Activated T-cell treated with anti-CD3 and anti-CD28 coated beads, Interleukin-2, amount 50 U/mL, for 1 hour (primary cell): Measurements from ENCODE around the gene PPP2R2C.

Experiments used
- DNase-seq: peaks from one replicate; pipeline ENCODE4 v3.0.0-alpha.2; 2020

Gene PPP2R2C

GRCh38 chr4:6393544-6394475 is 78.6 kb downstream of the PPP2R2C start:
- no peak for DNase-seq

DNA sequence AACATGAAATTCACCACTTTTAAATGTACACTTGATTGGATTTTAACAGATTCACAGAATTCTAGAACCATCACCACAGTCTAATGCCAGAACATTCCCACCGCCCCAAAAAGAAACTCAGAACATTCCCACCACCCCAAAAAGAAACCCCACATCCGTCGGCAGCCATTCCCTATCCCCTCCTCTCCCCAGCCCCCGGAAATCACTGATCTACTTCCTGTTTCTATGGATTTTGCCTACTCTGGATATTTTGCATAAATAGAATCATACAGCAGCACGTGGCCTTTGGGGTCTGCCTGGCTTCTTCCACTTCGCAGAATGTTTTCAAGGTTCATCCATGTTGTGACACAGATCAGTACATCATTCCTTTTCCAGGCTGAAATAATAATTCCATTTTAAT is 79.3 kb downstream of the PPP2R2C start:
- DNase-seq: no peak

DNA sequence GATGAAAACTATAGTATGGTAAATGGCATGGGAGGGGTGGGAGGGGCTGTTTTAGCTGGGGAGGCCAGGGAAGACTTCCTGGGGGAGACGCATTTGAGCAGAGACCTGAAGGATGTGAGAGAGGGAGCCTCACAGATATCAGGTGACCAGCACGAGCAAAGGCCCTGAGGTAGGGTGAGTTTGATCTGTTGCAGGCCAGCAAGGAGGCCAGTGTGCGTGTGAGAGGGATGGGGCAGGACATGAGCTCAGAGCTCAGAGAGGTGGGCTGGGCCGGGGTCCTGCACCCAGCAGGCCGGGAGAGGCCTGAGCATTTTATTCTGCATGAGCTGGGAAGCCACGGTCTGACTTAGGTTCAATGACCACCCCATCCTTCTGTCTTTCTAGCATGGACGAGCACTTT is 80.0 kb downstream of the PPP2R2C start:
- DNase-seq: no peak

DNA sequence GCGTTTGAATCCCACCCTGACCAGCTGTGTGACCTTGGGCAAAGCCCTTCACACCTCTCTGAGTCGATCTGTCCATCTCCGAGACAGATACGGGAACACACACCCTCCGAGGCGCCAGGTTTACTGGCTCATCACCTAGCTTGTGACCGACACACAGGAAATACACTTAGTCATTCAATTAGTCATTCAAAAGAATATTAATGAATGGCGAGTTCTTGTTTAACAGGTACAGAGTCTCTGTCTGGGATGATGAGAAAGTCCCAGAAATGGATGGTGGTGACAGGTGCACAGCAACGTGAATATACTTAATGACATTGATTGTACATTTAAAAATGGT is 80.6 kb downstream of the PPP2R2C start:
- no peak for DNase-seq

- no peak for DNase-seq
These were observed 81.1 kb downstream of the PPP2R2C start for GRCh38 chr4:6391186-6391851.

DNA sequence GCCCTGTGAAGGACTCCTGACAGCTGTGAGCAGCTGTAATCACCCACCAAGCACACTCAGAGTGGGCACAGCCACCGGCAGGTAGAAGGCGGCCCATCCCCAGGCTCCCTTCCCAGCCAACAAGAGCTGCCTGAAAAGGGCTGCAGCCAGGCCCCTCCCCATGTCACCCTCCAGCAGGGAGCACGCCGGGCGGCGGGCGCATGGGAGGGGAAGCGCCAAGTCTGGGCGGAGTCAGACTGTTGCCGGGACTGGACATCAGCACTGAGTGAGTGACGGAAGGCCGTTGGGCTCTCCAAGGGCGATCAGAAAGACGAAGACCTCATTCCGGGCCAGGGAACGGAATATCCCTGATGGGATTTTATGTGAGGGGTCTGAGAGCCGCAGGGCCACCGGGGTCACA is 82.1 kb downstream of the PPP2R2C start:
- DNase-seq: no peak

DNA sequence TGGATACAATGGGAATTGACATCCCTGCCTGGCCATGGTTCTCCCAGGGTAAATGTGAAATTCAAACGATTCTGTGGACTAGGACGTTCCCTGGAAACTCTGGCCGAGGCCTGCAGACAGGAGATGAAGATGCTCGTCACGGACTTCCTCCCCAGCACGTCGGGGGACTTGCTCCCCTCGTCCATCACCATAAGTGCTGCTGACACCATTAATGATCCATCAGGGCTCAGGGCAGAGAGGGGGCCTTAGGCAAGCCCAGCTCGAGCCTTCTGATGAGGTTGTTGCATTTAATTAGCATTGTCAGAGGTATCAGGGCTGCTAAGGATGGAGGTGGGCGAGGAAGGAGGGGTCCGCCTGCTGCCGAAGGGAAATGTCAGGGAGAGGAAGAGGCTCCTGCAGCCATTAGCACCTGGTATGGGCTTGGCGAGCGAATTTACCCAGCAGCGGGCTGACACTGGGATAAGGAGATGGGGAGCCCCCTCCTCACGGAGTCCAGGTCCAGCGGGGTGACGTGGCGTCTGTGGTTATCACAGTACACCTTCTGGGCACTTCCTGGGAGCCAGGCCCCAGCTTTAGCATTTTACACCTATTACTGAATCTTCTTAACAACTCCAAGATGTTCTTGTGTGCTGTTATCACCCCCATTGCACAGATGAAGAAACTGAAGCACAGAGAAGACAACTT is 83.1 kb downstream of the PPP2R2C start:
- no peak for DNase-seq

- no peak for DNase-seq
These were observed 83.7 kb downstream of the PPP2R2C start for GRCh38 chr4:6388713-6389112.

DNA sequence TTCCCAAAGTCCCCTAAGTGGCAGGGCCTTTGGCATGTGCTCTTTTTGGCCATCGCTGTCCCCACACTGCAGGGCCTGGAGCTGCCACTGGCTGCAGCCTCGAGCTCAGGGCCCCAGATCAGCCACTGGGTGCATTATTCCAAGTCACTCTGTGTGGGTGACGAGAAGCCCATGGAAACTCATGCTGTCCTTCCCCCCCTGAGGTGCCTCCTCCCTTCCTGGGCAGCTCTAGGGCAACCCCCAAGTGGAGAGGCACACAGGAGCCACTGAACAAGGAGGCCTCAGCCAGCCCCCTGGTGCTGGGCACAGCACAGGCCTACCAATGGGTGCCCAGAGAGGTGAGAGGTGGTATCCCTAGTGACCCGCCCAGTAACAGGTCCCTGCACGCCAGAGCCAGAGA is 84.5 kb downstream of the PPP2R2C start:
- DNase-seq: no peak

DNA sequence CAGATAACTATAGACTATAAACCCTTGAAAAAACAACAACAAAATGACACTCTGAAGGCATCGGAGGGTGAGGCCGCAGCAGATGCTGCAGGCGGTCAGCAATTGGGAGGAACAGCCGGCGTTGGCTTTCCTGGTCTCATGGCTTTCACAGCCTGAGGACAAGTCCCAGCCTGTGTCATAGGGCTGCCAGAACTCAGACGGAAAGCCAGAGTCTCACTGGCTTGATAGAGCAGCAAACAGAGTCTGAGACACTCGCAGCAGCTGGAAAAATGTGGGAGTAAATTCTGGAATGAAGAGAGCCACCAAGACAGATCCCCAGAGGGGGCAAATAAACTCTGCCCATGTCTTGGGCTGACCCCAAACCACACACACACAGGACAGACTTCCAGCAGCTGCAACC is 86.3 kb downstream of the PPP2R2C start:
- DNase-seq: no peak

DNA sequence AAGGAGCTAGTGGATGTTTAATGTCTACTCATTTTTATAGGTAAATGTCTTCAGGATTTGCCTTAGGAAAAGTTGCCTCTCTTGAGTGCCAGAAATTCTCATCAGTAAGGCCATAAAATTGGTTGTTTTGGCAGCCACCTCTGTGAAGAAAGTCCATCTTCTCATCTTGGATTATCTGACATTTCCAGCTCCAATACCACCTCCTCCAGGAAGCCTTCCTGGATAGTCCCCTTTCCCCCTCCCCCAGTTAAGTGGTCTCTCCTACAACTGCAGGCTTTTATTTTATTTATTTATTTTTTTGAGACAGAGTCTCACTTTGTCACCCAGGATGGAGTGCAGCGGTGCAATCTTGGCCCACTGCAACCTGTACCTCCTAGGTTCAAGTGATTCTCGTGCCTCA is 87.1 kb downstream of the PPP2R2C start:
- no peak for DNase-seq

DNA sequence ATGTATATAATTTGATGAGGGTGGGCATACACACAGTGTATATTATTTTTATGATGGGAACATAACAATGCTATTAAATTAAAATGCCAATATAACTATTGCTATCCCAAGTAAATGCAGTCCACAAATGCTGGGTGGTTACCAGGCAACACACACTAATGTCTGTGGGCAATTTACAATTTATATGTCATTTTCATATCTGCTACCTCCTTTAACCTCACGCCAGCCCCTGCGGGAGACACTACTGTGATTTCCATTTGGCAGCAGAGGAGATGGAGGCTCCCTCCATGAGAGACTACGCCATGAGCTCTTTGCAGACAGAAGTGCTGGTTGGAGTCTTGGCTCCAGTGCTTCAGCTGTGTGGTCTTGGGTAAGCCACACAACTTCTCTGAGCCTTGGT is 87.9 kb downstream of the PPP2R2C start:
- no peak for DNase-seq

GRCh38 chr4:6383929-6384328 is 88.5 kb downstream of the PPP2R2C start:
- DNase-seq: no peak

GRCh38 chr4:6383009-6383404 is 89.4 kb downstream of the PPP2R2C start:
- no peak for DNase-seq

DNA sequence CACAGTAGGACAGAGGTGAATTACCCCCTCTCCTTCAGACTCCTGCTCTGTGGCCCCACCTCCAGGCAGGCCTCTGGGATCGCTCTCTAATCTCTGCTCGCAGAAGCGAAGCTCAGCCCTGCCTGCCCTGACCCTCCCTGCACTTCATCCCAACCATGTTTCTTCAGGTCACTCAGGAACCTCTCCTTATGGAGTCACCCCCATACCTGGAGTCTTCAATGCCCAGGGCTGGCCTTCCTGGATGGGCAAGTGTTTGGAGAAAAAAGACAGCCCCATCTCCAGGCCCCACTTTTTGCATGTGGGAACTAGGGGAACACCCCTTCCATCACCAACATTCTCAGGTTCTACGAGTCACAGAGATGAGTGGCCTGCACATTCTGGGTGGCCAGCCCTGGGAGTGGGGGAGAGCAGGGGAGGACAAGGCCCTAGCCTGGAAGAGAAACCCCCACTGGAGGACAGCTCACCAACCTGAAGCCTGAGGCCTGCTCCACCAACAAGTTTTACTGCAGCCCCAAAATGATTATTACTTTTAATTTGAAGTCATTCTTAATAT is 90.8 kb downstream of the PPP2R2C start:
- DNase-seq: no peak

DNA sequence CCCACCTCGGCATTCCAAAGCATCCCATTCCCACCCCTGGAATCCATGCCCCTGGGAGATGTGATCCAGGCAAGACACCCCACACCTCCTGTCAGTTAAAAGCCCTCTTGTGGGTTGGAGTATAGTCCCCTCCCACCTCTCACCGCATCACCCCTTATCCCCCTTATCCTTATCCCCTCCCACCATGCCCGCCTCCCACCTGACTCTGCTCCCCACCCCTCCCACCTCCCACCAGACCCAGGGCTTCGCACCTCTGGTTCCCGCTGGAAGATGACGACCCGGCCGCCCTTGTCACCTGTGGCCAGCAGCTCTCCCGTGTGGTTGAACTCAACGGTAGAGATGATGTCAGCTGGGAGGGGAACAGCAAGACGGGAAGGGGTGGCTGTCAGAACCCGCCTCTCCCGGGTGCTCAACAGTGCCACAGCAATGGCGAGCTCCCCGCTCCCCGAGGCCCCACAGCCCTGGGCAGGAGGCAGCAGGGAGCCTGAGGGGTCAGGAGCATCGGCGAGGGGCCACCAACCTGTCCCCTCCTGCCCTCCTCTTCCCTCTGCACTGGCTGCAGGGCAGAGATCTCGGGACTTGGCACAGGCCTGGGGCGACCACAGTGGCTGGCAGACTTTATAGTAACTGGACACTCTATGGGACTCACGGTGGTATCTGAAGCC is 91.5 kb downstream of the PPP2R2C start:
- no peak for DNase-seq

- DNase-seq: no peak
These were observed 92.4 kb downstream of the PPP2R2C start for GRCh38 chr4:6379767-6380745.

DNA sequence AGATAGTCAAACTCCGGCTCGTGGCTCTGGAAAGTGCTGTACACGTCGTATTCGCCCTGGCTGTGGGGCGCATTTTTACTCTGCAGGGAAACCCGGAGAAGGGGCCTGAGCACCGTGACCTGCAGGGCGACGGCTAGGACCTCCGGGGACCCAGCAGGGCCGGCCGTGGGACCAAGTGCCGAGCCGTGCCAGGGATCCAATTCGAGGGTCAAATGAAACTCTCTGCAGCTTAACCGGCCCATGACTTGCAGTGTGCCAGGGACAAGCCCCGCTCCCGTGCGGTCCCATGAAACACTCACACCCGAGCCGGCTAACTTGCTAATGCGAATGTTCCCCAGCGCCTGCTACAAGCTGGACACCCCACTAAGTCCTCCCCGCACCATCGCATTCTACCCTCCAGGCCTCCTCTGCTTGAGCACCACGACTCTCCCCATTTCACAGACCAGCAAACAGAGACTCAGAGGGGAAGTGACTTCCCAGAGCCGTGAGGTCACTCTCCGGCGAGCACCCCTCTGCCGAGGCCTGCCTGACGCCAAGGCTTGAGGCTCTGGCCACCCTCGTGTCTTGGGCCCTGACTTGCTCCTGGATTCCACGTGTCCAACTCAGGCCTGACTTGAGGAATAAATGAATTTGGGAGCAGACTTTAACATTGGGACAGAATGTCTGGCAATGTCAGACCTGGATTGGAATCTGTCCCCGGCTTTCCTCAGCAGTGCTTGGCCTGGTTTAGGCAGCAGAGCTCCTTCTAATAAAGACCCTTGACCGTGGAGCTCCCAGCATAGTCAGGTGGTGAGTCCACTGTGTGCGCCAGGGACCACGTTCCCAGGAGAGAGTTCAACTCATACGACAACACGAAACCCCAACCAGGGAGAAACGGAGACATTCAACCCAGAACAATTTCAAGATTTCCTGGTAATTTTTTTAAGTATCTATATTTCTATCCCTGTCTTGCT is 93.6 kb downstream of the PPP2R2C start:
- no peak for DNase-seq

- DNase-seq: no peak
These were observed 94.6 kb downstream of the PPP2R2C start for GRCh38 chr4:6377626-6378492.
